ENCODE results near the gene LZIC. TPM values are rescaled to one million over a fixed set of nuclear protein-coding genes. Genes with fewer than 3 reads are reported as not detected.

The LZIC gene
- total and polyA plus RNA-seq, 2 of the 13 experiments (the other 11 are each of a cell fraction or from before 2014, with no cell fraction given) = 25.2 to 71.8 TPM

GRCh38 chr1:9992910-9993309, 49.7 kb upstream of the LZIC start (continued):
- TF ChIP-seq ZNF318 (CRISPR knock-in tag; IDR thresholded peaks at IDR 0.05) (no peak), ZNF207 (IDR thresholded peaks at IDR 0.05; ENCODE audit: borderline replicate concordance) (no peak), ZBTB10 (CRISPR knock-in tag; IDR thresholded peaks at IDR 0.05; ENCODE audit: borderline replicate concordance) (no peak), ZNF234 (CRISPR knock-in tag; conservative IDR thresholded peaks at IDR 0.05) (no peak), ETS1 (CRISPR knock-in tag; IDR thresholded peaks at IDR 0.05) (no peak), ZFP82 (CRISPR knock-in tag; IDR thresholded peaks at IDR 0.05; ENCODE audit: borderline replicate concordance) (no peak), ZNF30 (CRISPR knock-in tag; IDR thresholded peaks at IDR 0.05) (no peak), HOXA9 (CRISPR knock-in tag; IDR thresholded peaks at IDR 0.05; ENCODE audit: borderline replicate concordance) (no peak), SKI (IDR thresholded peaks at IDR 0.05; ENCODE audit: partially characterized antibody) (no peak), MAFK (conservative IDR thresholded peaks at IDR 0.05 in 1 of 2, IDR thresholded peaks at IDR 0.05 in 1 of 2; ENCODE audit: low read length in 2 of 2) (no peak), ZNF704 (CRISPR knock-in tag; IDR thresholded peaks at IDR 0.05; ENCODE audit: borderline replicate concordance) (no peak), ZBTB2 (CRISPR knock-in tag; IDR thresholded peaks at IDR 0.05; ENCODE audit: low read depth) (no peak)
